IPS-18a (cell line): ENCODE data around the gene ETF1.

Experiments
- H3K27ac ChIP-seq: one replicate; pipeline ENCODE4 v1.5.1; 2013; ENCODE audit warnings: low read length
- H3K27me3 ChIP-seq: one replicate; pipeline ENCODE4 v1.6.1; 2013; ENCODE audit warnings: mild to moderate bottlenecking, low read length; ENCODE audit not compliant: control insufficient read depth, insufficient read depth
- H3K36me3 ChIP-seq: one replicate; pipeline ENCODE4 v1.6.1; 2013; ENCODE audit warnings: low read depth, low read length; ENCODE audit not compliant: control insufficient read depth
- H3K4me1 ChIP-seq: one replicate; pipeline ENCODE4 v1.6.1; 2013; ENCODE audit warnings: low read depth, low read length; ENCODE audit not compliant: control insufficient read depth
- H3K4me3 ChIP-seq: one replicate; pipeline ENCODE4 v1.5.1; 2013; ENCODE audit warnings: low read length
- H3K9ac ChIP-seq: one replicate; pipeline ENCODE4 v1.6.1; 2013; ENCODE audit warnings: mild to moderate bottlenecking, low read length, moderate library complexity
- H3K9me3 ChIP-seq: one replicate; pipeline ENCODE4 v1.6.1; 2013; ENCODE audit warnings: low read depth, low read length; ENCODE audit not compliant: control insufficient read depth

Gene ETF1

DNA sequence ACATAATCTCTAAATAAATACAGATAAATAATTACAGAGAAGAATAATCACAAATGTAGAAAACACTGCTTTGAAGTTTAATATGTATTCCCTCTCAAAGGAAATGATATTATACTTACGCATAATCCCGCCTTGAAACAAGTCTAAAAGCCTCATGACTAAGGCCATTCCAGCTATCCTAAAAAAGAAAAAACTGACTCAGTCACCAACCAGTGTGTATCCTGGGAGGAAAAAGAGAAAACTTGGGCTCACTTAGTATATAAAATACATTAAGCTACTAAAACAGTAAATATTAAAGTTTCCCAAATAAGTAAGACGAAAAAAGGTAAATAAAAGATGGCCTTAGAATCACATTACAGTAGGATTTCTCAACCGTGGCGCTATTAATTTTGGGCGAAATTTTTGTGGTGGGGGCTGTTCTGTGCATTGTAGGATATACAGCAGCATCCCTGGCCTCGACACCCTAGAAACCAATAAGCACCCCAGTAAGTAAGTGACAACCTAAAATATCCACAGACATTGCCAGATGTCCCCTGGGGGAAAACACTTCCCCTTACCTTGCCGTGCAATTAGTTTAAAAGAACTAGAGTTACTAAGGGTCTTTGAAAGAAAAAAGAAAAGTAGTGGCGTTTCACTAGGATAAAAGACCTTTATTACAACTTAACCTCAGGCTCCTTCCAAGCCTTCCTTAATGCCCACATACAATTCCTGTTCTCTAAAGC is 31.1 kb upstream of the ETF1 start:
- Histone ChIP-seq H3K9me3 (no peaks in the 10 kb centered on the region), H3K4me3 (peak overlapping the region; percentile 100), H3K4me1 (peaks cover 6% of the 10 kb centered on the region), H3K27me3 (no peaks in the 10 kb centered on the region), H3K27ac (peak overlapping the region; percentile 100), H3K36me3 (peaks cover 49% of the 10 kb centered on the region), H3K9ac (peak overlapping the region; percentile 100)

DNA sequence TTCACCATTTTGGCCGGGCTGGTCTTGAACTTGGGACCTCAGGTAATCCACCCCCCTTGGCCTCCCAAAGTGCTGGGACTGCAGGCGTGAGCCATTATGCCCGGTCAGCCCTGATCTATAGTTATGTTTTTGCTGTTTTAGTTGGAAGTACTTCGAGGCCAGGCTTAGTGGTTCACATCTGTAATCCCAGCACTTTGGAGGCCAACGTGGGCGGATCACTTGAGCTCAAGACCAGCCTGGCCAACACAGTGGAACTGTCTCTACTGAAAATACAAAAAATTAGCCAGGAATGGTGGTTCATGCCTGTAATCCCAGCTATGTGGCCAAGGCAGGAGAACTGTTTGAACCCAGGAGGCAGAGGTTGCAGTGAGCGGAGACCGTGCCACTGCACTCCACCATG is 30.2 kb upstream of the ETF1 start:
- Histone ChIP-seq H3K4me1 (peaks cover 6% of the 10 kb centered on the region), H3K9me3 (no peaks in the 10 kb centered on the region), H3K27ac (no peak overlapping the region), H3K36me3 (peaks cover 58% of the 10 kb centered on the region), H3K9ac (no peak overlapping the region), H3K4me3 (peak overlapping the region; percentile 100), H3K27me3 (no peaks in the 10 kb centered on the region)

DNA sequence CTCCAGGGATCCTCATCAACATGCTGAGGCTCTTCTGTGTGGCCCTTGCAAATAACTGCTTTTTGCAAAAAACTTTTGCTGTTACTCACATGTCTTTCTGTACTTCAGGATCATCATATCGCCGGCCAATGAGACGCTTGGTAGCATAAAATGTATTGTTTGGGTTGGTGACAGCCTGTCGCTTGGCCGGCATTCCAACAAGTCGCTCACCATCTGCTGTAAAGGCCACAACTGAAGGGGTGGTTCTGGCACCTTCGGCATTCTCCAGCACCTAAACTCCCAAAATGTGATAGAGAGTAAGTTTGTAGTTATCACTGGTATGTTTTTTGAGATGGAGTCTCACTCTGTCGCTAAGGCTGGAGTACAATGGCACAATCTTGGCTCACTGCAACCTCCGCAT is 27.8 kb upstream of the ETF1 start:
- no peaks in the 10 kb centered on the region for H3K27me3 ChIP-seq
- peaks cover 6% of the 10 kb centered on the region for H3K4me1 ChIP-seq
- H3K27ac ChIP-seq, result no peak overlapping the region
- no peak overlapping the region for H3K4me3 ChIP-seq
- peaks cover 82% of the 10 kb centered on the region for H3K36me3 ChIP-seq
- H3K9ac ChIP-seq, result no peak overlapping the region
- no peaks in the 10 kb centered on the region for H3K9me3 ChIP-seq

DNA sequence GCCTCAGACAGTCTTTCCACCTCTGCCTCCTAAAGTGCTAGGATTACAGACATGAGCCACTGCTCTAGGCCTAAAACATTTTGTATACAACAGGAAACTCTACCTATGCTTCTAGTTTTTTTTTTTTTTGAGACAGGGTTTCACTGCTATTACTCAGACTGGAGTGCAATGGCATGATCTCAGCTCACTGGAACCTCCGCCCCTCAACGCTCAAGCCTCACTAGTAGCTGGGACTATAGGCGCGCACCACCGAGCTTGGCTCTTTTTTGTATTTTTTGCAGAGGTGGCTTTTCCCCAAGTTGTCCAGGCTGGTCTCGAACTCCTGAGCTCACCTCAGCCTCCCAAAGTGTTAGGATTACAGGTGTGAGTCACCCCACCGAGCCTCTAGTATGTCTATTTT is 26.7 kb upstream of the ETF1 start:
- Histone ChIP-seq H3K4me3 (no peak overlapping the region), H3K9me3 (no peaks in the 10 kb centered on the region), H3K4me1 (peaks cover 6% of the 10 kb centered on the region), H3K27me3 (no peaks in the 10 kb centered on the region), H3K27ac (no peak overlapping the region), H3K9ac (no peak overlapping the region), H3K36me3 (peaks cover 93% of the 10 kb centered on the region)

DNA sequence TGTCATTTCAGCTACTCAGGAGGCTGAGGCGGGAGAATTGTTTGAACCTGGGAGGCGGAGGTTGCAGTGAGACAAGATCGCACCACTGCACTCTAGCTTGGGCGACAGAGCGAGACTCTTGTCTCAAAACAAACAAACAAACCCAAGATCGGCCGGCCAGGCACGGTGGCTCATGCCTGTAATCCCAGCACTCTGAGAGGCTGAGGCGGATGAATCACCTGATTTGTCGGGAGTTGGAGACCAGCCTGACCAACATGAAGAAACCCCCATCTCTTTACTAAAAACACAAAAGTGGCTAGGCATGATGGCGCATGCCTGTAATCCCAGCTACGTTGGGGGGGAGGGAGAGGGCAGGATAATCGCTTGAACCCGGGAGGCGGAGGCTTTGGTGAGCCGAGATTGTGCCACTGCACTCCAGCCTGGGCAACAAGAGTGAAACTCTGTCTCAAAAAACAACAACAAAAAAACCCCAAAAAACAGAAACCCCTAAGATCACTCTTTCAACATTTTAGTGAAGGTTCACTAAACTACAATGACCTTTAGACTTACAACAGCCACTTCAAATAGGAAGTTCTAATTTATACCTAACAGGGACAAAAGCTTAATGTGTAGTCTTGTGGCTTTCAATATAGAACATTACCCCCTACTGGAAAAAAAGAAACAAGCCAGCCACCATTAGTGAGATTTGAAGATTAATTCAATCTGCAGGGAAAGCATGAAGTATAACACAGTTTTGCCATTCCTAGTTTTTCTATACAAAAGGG is 25.2 kb upstream of the ETF1 start:
- no peaks in the 10 kb centered on the region for H3K9me3 ChIP-seq
- H3K36me3 ChIP-seq, result peaks cover 100% of the 10 kb centered on the region
- no peak overlapping the region for H3K9ac ChIP-seq
- no peaks in the 10 kb centered on the region for H3K4me1 ChIP-seq
- H3K4me3 ChIP-seq, result no peak overlapping the region
- no peak overlapping the region for H3K27ac ChIP-seq
- H3K27me3 ChIP-seq, result no peaks in the 10 kb centered on the region

DNA sequence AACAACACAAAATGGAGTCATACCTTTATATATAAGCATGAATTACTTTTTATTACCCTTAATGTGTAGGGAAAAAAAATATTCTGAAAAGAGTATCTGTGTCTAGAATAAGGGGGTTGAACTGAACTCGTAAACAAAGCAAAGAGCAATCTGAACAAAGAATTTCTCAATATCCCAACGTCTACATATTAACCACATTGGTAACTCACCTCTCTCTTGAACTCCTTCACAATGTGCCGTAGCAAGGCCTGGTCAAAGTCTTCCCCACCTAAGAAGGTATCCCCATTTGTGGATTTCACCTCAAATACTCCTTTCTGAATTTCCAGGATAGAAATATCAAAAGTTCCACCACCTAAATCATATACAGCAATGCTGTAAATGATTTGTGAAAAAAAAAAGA is 23.8 kb upstream of the ETF1 start:
- H3K9me3 ChIP-seq, result no peaks in the 10 kb centered on the region
- H3K4me1 ChIP-seq, result no peaks in the 10 kb centered on the region
- H3K36me3 ChIP-seq, result peaks cover 96% of the 10 kb centered on the region
- no peak overlapping the region for H3K4me3 ChIP-seq
- no peak overlapping the region for H3K9ac ChIP-seq
- H3K27ac ChIP-seq, result no peak overlapping the region
- no peaks in the 10 kb centered on the region for H3K27me3 ChIP-seq

GRCh38 chr5:138565100-138565821 is 22.2 kb upstream of the ETF1 start:
- no peak overlapping the region for H3K4me3 ChIP-seq
- H3K27ac ChIP-seq, result no peak overlapping the region
- peaks cover 96% of the 10 kb centered on the region for H3K36me3 ChIP-seq
- H3K27me3 ChIP-seq, result no peaks in the 10 kb centered on the region
- H3K9ac ChIP-seq, result no peak overlapping the region
- no peaks in the 10 kb centered on the region for H3K4me1 ChIP-seq
- no peaks in the 10 kb centered on the region for H3K9me3 ChIP-seq

DNA sequence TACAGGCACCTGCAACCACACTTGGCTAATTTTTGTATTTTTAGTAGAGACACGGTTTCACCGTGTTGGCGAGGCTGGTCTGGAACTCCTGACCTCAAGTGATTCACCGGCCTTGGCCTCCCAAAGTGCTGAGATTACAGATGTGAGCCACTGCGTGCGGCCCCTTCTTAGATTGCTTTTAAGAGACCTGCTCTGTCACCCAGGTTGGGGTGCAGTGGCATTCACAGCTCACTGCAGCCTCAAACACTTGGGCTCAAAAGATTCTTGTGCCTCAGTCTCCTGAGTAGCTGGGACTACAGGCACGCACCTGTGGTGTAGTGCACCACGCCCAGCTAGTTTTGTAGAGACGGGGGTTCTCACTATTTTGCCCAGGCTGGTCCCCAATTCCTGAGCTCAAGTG is 21.2 kb upstream of the ETF1 start:
- no peak overlapping the region for H3K4me3 ChIP-seq
- H3K4me1 ChIP-seq, result no peaks in the 10 kb centered on the region
- no peak overlapping the region for H3K27ac ChIP-seq
- H3K36me3 ChIP-seq, result peaks cover 96% of the 10 kb centered on the region
- no peak overlapping the region for H3K9ac ChIP-seq
- H3K27me3 ChIP-seq, result no peaks in the 10 kb centered on the region
- H3K9me3 ChIP-seq, result no peaks in the 10 kb centered on the region

GRCh38 chr5:138563340-138564118 is 20.5 kb upstream of the ETF1 start:
- Histone ChIP-seq H3K27me3 (no peaks in the 10 kb centered on the region), H3K27ac (no peak overlapping the region), H3K9me3 (no peaks in the 10 kb centered on the region), H3K4me3 (no peak overlapping the region), H3K36me3 (peaks cover 96% of the 10 kb centered on the region), H3K9ac (no peak overlapping the region), H3K4me1 (no peaks in the 10 kb centered on the region)

- no peaks in the 10 kb centered on the region for H3K27me3 ChIP-seq
- H3K36me3 ChIP-seq, result peaks cover 96% of the 10 kb centered on the region
- H3K27ac ChIP-seq, result no peak overlapping the region
- H3K4me3 ChIP-seq, result no peak overlapping the region
- H3K9me3 ChIP-seq, result no peaks in the 10 kb centered on the region
- no peaks in the 10 kb centered on the region for H3K4me1 ChIP-seq
- H3K9ac ChIP-seq, result no peak overlapping the region
Observed at GRCh38 chr5:138560971-138561370, 17.9 kb upstream of the ETF1 start.

DNA sequence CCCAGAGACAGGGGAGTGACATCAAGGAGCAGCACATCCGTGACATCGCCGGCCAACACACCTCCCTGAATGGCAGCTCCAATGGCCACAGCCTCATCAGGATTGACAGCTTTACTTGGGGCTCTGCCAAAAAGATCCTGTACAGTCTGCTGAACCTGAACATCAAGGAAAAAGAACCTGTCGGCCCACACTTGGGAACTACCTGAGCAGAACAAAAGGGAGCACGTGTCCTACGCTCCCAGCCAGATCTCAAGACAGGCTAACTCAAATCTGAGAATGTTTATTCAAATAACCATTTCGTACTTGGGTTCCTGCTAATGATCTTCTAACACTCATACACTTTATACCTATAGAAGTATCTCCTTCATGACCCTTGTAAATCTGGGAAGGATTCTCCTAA is 16.9 kb upstream of the ETF1 start:
- Histone ChIP-seq H3K4me1 (no peaks in the 10 kb centered on the region), H3K27me3 (no peaks in the 10 kb centered on the region), H3K4me3 (no peak overlapping the region), H3K9ac (no peak overlapping the region), H3K27ac (no peak overlapping the region), H3K9me3 (no peaks in the 10 kb centered on the region), H3K36me3 (peaks cover 96% of the 10 kb centered on the region)
